GM19043 (cell line): ENCODE data around the gene SPATA46.

Experiments used
- ATAC-seq: cut with Tn5 transposase; IDR thresholded peaks from one replicate; pipeline ENCODE4 v1.9.1; 2021; ENCODE audit warnings: low read depth; ENCODE audit not compliant: unreplicated experiment

Gene SPATA46

GRCh38 chr1:162391790-162392563 is 15.3 kb upstream of the SPATA46 start:
- ATAC-seq, result no peak

- ATAC-seq, result no peak
Observed at GRCh38 chr1:162390396-162391185, 13.9 kb upstream of the SPATA46 start.

- ATAC-seq, result no peak
Observed at GRCh38 chr1:162389971-162390370, 13.3 kb upstream of the SPATA46 start.

GRCh38 chr1:162389021-162389818 is 12.6 kb upstream of the SPATA46 start:
- no peak for ATAC-seq

- no peak for ATAC-seq
Observed at GRCh38 chr1:162388615-162389014, 12.0 kb upstream of the SPATA46 start.

GRCh38 chr1:162388083-162388594 is 11.5 kb upstream of the SPATA46 start:
- no peak for ATAC-seq

GRCh38 chr1:162387226-162388082 is 10.8 kb upstream of the SPATA46 start:
- ATAC-seq, result no peak

- ATAC-seq, result no peak
Observed at GRCh38 chr1:162386292-162387225, 9.9 kb upstream of the SPATA46 start.

GRCh38 chr1:162385702-162386101 is 9.0 kb upstream of the SPATA46 start:
- no peak for ATAC-seq

- no peak for ATAC-seq
Observed at GRCh38 chr1:162385280-162385623, 8.6 kb upstream of the SPATA46 start.

GRCh38 chr1:162384601-162385279 is 8.1 kb upstream of the SPATA46 start:
- ATAC-seq, result no peak

GRCh38 chr1:162384116-162384515 is 7.5 kb upstream of the SPATA46 start:
- ATAC-seq, result no peak

- no peak for ATAC-seq
Observed at GRCh38 chr1:162383516-162383915, 6.9 kb upstream of the SPATA46 start.

- no peak for ATAC-seq
Observed at GRCh38 chr1:162383091-162383490, 6.4 kb upstream of the SPATA46 start.

GRCh38 chr1:162381941-162382750 is 5.5 kb upstream of the SPATA46 start:
- no peak for ATAC-seq

- ATAC-seq, result no peak
Observed at GRCh38 chr1:162381383-162381782, 4.7 kb upstream of the SPATA46 start, which contains the start of gene C1orf226. TSS of gene C1orf226 (plus strand) at chr1:162381728. CDS start at chr1:162381902, 174 bp downstream.

GRCh38 chr1:162380061-162380846 is 3.6 kb upstream of the SPATA46 start:
- ATAC-seq, result no peak
